UCSD-AML1 (cell line): ENCODE results near the gene GAB2.
"Not testable (repeated sequence)": the region's sequence is repeated elsewhere in the genome, so short reads cannot be mapped to it uniquely, and the experiment has no call there.

Source experiments
- DNase-seq: peaks from one replicate; lab custom pipeline; 2025; ENCODE audit not compliant: unreplicated experiment; lab: John Stamatoyannopoulos, UW

Gene GAB2

GRCh38 chr11:78254268-78254667 is 163.4 kb downstream of the GAB2 start:
- no peak for DNase-seq

GRCh38 chr11:78253797-78254196 is 163.8 kb downstream of the GAB2 start:
- no peak for DNase-seq

DNA sequence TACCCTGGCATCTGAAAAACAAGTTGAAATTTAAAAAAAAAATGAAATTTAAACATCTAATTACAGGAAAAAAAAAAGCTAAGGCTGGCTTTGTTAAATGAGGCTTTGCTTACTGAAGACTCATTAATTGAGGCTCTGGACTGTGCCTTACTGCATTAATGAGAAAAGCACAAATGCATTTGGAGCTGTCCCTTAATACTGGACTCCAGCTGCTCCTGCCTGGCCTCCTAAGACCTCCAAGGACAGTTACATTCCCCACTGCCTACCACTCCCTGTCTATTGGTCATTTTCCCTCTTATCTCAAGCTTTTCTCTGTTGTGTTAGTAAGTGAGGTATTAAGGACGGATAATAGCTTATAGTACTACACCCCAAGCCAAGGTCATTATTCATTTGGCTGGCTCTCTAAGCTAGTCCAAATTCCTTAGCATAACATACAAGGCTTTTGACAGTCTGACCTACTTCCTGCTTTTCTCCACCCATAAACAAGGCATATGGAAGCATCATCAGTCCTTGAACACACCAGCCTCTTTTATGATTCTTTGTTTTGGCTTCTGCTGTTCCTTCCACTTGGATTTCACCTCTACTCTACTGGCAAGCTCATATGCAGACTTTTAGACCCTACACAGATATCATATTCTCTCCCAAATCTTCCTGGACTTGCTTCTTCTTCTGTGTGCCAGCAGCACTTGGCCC is 166.4 kb downstream of the GAB2 start:
- DNase-seq = no peak

DNA sequence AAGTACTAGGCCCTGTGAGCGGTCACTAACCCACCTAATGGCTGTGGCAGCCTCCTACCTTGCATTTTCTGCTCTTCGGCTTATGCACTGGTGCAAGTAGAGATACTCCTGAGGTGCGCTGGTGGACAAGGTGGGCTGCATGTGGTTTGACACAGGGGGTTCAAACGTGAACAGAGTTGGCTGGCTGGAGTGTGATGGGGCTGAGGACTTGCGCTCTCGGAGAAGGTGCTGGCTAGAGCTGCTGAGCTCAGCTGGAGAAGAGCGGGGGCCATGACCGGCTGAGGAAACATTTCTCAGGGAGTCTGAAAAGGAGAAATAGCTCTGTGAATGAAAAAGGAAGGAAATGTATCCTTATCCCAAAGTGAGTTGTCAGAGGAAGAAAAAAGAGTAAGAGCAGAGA is 167.5 kb downstream of the GAB2 start:
- DNase-seq = no peak

DNA sequence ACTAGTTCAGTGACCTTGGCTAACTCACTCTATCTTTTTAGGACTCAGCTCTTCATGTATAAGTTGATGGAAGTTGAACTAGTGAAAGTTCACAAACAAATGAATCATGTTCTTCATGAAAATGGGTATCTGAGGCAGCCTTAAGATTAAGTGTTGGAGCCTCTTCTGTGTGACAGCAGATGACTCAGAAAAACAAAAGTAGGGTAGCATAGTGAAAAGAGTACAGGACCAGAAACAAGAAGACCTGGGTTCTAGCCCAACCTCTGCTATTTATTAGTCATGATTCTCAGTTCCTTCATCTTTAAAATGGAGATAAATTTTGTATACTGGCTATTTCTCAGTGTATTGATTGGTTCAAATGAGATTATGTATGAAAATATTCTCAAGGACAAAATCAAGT is 168.7 kb downstream of the GAB2 start:
- DNase-seq = no peak

DNA sequence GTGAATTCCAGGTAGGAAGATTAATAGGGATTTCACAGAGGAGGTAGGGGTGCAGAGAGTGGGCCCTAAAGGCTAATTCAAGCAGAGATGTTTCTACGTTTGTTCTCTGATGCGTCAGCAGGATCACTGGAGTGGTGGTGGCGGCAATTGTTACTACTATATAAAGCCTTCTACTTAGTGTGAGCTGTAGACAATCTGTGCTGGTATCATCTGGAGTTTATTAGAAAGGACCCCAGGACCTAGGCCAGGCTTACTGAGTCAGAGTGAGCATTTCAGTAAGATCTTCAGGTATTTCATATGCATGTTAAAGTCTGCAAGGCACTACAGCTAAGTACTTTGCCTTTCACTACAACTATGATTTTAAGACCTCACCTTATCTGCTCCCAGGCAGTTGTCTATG is 169.4 kb downstream of the GAB2 start:
- no peak for DNase-seq

GRCh38 chr11:78244546-78245255 is 172.9 kb downstream of the GAB2 start:
- no peak for DNase-seq

DNA sequence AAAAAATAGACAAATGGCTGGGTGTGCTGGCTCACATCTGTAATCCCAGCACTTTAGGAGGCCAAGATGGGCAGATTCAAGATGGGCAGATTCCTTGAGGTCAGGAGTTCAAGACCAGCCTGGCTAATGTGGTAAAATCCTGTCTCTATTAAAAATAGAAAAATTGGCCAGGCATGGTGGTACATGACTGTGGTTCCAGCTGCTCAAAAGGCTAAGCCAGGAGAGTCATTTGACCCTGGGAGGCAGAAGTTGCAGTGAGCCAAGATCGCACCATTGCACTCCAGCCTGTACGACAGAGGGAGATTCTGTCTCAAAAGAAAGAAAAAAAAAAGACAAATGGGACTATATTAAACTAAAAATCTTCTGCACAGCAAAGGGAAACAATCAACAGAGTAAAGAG is 173.5 kb downstream of the GAB2 start:
- no peak for DNase-seq

DNA sequence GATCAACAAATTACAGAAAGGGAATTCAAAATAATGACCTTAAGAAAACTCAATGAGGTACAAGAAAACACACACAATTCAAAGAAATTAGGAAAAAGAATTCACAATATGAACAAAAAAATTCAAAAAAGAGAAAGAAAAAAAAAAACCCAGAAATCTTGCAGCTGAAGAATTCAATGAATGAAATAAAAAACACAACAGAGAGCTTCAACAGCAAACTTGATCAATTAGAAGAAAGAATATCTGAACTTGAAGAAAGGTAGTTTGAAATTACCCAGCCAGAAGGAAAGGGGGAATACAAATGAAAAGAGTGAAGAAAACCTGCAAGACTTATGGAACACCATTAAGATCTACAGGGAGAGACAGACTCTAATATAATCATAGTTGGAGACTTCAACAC is 176.1 kb downstream of the GAB2 start:
- no peak for DNase-seq

GRCh38 chr11:78239781-78240180 is 177.8 kb downstream of the GAB2 start:
- no peak for DNase-seq

- no peak for DNase-seq
Measured at GRCh38 chr11:78237293-78238046, 180.2 kb downstream of the GAB2 start.

- no peak for DNase-seq
Measured at GRCh38 chr11:78234006-78234405, 183.6 kb downstream of the GAB2 start.

DNA sequence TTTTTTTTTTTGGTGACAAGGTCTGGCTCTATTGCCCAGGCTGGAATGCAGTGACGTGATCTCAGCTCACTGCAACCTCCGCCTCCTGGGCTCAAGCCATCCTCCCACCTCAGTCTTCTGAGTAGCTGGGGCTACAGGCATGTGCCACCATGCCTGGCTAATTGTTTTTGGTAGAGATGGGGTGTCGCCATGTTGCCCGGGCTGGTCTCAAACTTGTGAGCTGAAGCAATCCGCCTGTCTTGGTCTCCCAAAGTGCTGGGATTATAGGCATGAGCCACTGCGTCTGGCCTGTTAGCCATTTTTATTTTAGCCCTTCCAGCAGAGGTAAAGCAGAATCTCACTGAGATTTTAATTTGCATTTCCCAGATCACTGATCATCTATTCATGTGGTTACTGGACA is 184.6 kb downstream of the GAB2 start:
- DNase-seq = not testable (repeated sequence)

GRCh38 chr11:78231962-78232501 is 185.6 kb downstream of the GAB2 start:
- DNase-seq = no peak

DNA sequence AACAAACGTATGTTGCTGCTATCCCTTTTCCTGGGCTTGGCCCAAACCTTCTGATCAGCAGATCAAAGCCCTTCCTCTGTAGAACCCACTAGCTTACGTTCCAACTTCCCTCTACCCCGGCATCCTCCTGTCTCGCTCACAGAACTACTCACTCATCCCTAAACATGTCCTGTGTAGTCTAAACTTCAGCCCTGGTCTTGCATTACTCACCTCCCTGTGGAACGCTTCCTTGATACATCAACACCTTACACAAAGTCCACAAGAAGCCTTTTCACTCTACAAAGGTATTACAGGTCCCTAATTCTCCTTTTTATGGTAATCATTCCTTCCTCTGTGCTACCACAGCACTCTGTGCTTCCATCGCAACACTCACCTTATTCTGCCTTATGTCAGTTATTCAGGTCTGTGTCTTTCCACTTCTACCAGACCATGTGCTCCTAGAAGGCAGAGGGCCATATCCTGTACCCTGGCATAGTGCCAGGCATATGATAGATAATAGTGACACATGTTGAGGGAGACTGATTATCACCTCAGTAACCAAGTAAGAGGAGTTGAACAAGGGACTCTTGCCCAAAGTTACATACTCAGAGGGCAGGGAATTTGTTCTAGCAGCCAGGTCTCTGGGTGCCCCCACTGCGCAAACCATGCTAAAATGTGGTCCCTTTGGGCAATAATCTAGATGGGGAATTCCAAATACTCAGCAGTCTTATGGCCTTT is 187.3 kb downstream of the GAB2 start:
- DNase-seq = no peak

DNA sequence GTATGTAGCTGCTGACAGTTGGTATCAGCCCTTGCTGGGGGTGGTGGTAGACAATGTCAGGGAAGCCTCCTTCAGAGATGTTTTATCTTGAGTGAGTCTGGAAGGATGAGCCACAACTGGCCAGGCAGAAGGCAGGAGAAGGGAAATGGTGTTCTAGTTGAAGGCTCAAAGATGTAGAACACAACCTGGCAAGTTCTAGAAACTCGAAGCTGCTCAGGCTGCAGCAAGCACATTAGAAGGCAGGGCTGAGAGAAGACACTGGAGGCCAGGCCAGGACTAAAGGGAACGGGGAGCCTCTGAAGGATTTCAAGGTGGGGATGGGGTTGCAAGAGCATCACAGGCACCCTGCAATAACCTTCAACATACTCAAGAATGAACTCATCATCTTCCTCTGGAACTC is 188.5 kb downstream of the GAB2 start:
- DNase-seq = no peak

DNA sequence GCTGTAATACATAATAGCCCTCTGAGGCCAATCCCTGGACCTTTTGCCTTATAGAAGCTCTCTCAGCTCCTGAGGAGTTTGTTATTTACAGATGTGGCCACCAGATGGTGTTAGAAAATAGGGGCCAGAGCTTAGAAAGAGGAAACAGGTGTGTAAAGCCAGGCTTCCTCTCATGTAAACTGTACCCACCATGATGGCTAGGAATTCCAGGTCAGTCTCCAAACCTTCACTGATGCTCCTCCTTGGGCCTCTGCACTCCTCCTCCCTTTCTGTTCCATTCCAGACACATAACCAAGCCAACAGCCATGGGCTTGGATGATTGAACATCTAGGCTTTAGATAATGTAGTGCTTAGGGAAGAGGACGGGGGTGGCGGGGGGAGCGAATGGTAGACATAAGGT is 189.2 kb downstream of the GAB2 start:
- DNase-seq = no peak

DNA sequence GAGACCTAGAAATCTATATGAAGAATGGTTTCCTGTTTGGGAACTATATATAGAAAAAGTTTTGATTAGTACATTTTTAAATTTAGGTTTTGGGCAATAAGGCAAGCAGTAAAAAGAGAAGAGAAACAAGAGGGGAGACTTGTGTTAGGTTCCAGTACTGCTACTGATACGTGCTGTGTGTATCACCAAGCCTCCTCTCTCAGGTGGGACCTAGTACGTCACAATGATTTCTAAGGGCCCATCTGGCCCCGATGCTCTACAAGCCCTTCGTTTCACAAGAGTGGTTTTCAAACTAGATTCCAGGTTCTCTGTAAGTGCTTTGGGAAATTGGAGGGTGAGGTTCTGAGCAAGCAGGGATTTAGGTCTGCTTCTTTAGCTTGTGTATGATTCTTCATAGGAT is 189.7 kb downstream of the GAB2 start:
- DNase-seq = no peak

GRCh38 chr11:78226684-78227680 is 190.6 kb downstream of the GAB2 start:
- DNase-seq = no peak

DNA sequence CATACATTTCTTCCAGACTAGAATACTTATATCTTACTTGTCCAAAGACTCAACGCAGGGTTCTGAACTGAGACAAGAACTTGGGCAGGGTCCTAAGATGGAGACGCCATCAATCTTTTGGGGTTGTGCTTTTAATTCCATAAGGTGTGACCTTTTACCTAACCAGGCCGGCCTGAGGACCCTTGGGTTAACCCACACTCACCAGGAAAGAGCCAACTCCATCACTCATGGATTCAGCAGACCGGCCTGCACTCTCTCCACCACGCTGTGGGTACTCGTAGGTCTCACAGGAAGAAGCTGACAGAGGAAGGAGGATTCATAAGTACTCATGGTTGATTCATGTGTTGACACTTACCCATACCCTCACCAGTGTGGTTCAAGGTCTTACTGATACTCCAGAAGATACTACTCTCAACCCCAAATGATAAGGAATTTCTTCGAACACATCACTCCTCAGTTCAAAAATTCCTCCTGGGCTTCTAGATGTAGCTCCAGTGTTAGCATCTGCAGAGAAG is 192.7 kb downstream of the GAB2 start:
- DNase-seq = no peak
